ENCODE data around the gene DISC1. TPM values are rescaled to one million over a fixed set of nuclear protein-coding genes. Genes with fewer than 3 reads are reported as not detected.

DISC1 gene
- total RNA-seq, 1 experiment from 2014 or later, result 2.1 TPM

DNA sequence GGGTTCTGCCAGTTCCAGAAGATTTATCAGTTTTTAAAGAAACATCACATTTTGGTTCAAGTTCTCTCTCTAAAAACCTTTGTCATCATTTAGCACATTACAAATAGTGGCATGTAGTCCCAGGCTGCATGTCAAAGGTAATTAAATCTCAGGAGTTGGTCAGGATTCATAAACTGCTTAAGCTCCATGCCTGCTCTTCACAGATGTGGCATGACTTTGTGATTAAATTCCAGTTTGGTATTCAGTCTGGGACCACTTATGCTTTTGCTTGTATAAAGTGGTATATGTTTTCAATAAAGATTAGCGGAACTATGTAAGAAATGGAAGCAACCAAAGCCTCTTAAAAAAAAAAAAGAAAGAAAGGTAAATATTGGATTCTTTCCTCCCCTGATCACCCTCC, 408.0 kb downstream of the DISC1 start:
- TF ChIP-seq, protein P1, sequence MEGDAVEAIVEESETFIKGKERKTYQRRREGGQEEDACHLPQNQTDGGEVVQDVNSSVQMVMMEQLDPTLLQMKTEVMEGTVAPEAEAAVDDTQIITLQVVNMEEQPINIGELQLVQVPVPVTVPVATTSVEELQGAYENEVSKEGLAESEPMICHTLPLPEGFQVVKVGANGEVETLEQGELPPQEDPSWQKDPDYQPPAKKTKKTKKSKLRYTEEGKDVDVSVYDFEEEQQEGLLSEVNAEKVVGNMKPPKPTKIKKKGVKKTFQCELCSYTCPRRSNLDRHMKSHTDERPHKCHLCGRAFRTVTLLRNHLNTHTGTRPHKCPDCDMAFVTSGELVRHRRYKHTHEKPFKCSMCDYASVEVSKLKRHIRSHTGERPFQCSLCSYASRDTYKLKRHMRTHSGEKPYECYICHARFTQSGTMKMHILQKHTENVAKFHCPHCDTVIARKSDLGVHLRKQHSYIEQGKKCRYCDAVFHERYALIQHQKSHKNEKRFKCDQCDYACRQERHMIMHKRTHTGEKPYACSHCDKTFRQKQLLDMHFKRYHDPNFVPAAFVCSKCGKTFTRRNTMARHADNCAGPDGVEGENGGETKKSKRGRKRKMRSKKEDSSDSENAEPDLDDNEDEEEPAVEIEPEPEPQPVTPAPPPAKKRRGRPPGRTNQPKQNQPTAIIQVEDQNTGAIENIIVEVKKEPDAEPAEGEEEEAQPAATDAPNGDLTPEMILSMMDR (IDR thresholded peaks at IDR 0.05; ENCODE audit: unreplicated experiment), result no peak
- Mint-ChIP-seq H3K4me3 (ENCODE audit: unreplicated experiment) (no peak overlapping the region), H3K4me1 (ENCODE audit: insufficient read depth, unreplicated experiment) (peaks cover 13% of the 10 kb centered on the region), H3K9me3 (ENCODE audit: unreplicated experiment) (no peaks in the 10 kb centered on the region), H3K36me3 (ENCODE audit: insufficient read depth, unreplicated experiment) (no peaks in the 10 kb centered on the region), H3K27me3 (ENCODE audit: insufficient read depth, unreplicated experiment) (peaks cover 12% of the 10 kb centered on the region), H3K27ac (ENCODE audit: low read depth, unreplicated experiment) (no peak overlapping the region)
- intact Hi-C loops (cut with micrococcal nuclease), result loop anchor here (10.0 kb wide), 1 partner anchor 280 kb away; no protein-coding TSS in a partner anchor
- CTCF ChIA-PET, result interaction anchor here (0.7 kb wide), 2 partner anchors 9 to 89 kb away, joined by 3 to 4 read pairs; no protein-coding TSS in a partner anchor
- no peak for DNase-seq (ENCODE audit: unreplicated experiment)
- POLR2A ChIA-PET, result interaction anchor here (0.6 kb wide), 1 partner anchor 154 kb away, joined by 3 read pairs; no protein-coding TSS in a partner anchor
- no TSS peak for BruUV-seq (replicated peaks)

DNA sequence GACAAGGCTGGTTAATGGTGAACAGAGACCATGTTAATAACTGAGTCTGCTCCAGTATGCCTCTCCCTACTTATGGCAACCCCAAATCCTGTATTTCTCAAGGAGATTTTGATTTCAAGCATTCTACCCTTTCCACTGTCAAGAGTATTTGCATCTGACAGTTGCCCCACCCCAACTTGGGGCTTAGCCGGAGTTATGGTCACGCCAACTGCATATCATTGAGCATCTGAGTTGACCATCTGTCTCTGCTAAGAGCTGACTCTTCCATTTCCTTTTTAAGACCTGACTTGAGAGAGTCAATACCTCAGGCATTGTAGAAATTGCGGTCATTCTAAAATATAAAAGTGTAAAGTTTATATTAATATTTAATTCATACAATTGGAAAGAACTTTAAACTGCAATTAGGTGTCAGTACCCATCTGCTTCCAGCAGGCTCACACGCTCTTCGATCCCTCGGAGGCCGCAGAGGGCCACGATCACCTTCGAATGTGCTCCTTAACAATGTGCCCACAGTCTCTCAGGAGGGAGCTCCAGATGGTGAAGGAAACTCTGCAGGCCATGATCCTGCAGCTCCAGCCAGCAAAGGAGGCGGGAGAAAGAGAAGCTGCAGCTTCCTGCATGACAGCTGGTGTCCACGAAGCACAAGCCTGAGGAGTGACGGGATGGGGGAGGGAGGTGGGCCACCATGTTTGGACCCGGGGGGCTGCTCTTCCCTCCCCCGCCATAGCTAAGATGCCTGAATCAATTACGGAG, 409.8 kb downstream of the DISC1 start:
- Mint-ChIP-seq H3K36me3 (ENCODE audit: insufficient read depth, unreplicated experiment) (no peaks in the 10 kb centered on the region), H3K4me1 (ENCODE audit: insufficient read depth, unreplicated experiment) (peaks cover 15% of the 10 kb centered on the region)
- CTCF ChIA-PET, result interaction anchor here (0.6 to 0.7 kb wide), 2 partner anchors 10 to 584 kb away, joined by 3 read pairs; no protein-coding TSS in a partner anchor

GRCh38 chr1:232037774-232038388, 411.3 kb downstream of the DISC1 start:
- no TSS peak for BruUV-seq (replicated peaks)
- H3K27ac Mint-ChIP-seq (ENCODE audit: low read depth, unreplicated experiment), result no peak overlapping the region
- TF ChIP-seq, protein P1 (IDR thresholded peaks at IDR 0.05; ENCODE audit: unreplicated experiment), result no peak
- H3K36me3 Mint-ChIP-seq (ENCODE audit: insufficient read depth, unreplicated experiment), result no peaks in the 10 kb centered on the region
- no peaks in the 10 kb centered on the region for H3K27me3 Mint-ChIP-seq (ENCODE audit: insufficient read depth, unreplicated experiment)
- DNase-seq (ENCODE audit: unreplicated experiment), result no peak
- no peak overlapping the region for H3K4me3 Mint-ChIP-seq (ENCODE audit: unreplicated experiment)
- ChIA-PET CTCF (interaction anchor here (1.3 kb wide), 1 partner anchor 590 kb away, joined by 3 read pairs; no protein-coding TSS in a partner anchor), POLR2A (interaction anchor here (0.7 kb wide), 1 partner anchor 1128 kb away, joined by 3 read pairs; no protein-coding TSS in a partner anchor)
- intact Hi-C loops (cut with micrococcal nuclease), result loop anchor here (10.0 kb wide), 1 partner anchor 283 kb away; no protein-coding TSS in a partner anchor
- H3K4me1 Mint-ChIP-seq (ENCODE audit: insufficient read depth, unreplicated experiment), result peaks cover 15% of the 10 kb centered on the region
- H3K9me3 Mint-ChIP-seq (ENCODE audit: unreplicated experiment), result no peaks in the 10 kb centered on the region

More for the DNA sequence above, 409.8 kb downstream of the DISC1 start:
- BruUV-seq (replicated peaks), result no TSS peak
- no peak for DNase-seq (ENCODE audit: unreplicated experiment)
- intact Hi-C loops (cut with micrococcal nuclease), result loop anchor here (10.0 kb wide), 1 partner anchor 282 kb away; no protein-coding TSS in a partner anchor
- Mint-ChIP-seq H3K27ac (ENCODE audit: low read depth, unreplicated experiment) (no peak overlapping the region), H3K4me3 (ENCODE audit: unreplicated experiment) (no peak overlapping the region), H3K27me3 (ENCODE audit: insufficient read depth, unreplicated experiment) (peaks cover 3% of the 10 kb centered on the region), H3K9me3 (ENCODE audit: unreplicated experiment) (no peaks in the 10 kb centered on the region)
- POLR2A ChIA-PET, result interaction anchor here (0.9 kb wide), 1 partner anchor 12 kb away, joined by 3 read pairs; no protein-coding TSS in a partner anchor
- TF ChIP-seq, protein P1 (IDR thresholded peaks at IDR 0.05; ENCODE audit: unreplicated experiment), result no peak

Data from MCF 10A (cell line).